ENCODE measurements around the gene R3HDM2.

DNA sequence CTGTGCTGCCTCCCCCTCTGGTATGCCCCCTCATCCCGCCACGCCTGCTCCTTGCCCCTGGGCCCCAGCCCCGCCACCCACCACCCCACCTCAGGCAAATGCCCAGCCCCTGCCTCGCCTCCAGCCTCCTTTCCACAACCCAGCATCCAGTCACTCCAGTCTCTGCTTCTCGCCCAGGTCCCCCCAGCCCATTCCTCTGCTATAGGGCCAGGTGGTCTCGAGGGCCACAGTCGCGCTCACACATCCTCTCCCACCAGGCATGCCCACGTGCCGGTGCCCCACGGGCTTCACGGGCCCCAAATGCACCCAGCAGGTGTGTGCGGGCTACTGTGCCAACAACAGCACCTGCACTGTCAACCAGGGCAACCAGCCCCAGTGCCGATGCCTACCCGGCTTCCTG, 220.4 kb downstream of the R3HDM2 start:
- TF ChIP-seq, protein P1, sequence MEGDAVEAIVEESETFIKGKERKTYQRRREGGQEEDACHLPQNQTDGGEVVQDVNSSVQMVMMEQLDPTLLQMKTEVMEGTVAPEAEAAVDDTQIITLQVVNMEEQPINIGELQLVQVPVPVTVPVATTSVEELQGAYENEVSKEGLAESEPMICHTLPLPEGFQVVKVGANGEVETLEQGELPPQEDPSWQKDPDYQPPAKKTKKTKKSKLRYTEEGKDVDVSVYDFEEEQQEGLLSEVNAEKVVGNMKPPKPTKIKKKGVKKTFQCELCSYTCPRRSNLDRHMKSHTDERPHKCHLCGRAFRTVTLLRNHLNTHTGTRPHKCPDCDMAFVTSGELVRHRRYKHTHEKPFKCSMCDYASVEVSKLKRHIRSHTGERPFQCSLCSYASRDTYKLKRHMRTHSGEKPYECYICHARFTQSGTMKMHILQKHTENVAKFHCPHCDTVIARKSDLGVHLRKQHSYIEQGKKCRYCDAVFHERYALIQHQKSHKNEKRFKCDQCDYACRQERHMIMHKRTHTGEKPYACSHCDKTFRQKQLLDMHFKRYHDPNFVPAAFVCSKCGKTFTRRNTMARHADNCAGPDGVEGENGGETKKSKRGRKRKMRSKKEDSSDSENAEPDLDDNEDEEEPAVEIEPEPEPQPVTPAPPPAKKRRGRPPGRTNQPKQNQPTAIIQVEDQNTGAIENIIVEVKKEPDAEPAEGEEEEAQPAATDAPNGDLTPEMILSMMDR (conservative IDR thresholded peaks at IDR 0.05; ENCODE audit: low read length): no peak
- no peak for TF ChIP-seq EZH2phosphoT487 (IDR thresholded peaks at IDR 0.05; ENCODE audit: borderline replicate concordance, low read depth, low read length)
